CD4-positive, alpha-beta T cell treated with Interleukin-21 for 1 hour (primary cell): Measurements from ENCODE around the gene ZEB2.
A peak's percentile ranks its signal among the peaks of the same experiment; 100 is the strongest.

Experiments used
- DNase-seq: peaks from one replicate; pipeline ENCODE4 v3.0.0-alpha.2; 2020

ZEB2 gene

DNA sequence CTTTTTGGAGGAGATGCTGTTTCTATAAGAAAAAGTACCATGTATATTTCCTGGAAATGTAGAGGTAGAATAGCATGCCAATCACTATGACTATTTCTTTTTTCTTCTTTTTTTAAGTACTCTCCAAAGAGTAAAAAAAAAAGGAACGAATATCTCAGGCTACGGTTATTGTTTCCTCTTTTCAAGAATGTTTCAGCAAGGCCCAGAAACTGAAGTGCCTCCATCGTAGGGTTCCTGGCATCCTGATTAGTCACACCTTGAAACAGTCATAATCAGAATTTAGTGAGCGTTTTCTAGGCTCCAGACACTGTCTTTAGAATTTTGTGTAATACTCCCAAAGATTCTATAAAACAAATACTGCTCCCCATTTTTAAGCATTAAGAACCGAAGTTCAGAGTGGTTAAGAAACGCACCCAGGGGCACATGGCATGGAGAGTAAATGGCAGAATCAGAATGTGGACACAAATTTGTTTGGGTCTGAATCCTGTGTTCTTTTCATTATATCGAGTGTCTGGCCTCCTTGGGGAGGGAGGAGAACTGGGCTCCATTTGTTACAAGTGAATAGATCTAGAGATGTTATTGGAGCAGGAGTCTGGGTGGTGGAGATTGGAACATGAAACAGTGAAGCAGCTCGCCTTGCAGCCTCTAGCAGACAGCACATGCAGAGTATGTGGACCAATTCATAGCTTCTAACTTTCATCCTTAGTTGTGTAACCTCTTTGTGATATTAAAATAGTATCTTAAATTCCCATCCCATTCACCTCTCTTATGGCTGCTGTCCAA, 26.7 kb downstream of the ZEB2 start:
- DNase-seq = no peak

DNA sequence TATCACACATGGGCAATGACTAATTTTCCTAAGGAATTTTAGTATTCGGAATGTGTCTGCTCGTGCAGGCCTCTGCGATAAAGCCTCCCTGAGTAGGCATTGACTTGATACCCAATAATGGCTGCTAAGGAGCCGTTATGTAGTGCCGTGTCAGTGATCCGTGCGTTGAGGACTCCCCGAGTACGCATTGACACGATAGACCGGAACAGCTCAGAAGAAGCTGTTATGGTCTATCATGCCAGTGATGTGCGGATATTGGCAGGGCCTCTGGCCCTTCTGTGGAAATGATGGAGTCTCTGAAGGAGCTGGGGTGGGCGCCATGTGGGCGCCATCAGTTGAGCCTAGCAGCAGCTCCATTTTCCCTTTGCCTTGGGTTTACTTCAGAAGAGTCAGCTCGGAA, 29.1 kb downstream of the ZEB2 start:
- no peak for DNase-seq

DNA sequence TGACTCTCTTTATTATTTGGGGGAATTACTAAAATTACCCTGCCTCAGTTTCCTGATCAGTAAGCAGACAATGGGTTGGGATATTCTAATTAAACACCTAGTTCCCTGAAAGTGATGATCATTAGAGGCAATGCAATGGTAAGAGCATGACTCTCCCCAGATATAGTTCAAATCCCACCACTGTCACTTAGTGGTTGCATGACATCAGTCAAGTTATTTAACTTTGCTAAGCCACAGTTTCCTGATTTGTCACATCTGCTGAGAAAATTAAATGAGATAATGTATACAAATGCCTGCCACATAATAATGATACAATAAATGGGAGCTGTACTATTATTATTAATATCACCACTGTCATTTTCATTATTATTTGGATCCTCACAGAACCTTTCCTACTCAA, 29.9 kb downstream of the ZEB2 start:
- DNase-seq = peak; percentile 43

DNA sequence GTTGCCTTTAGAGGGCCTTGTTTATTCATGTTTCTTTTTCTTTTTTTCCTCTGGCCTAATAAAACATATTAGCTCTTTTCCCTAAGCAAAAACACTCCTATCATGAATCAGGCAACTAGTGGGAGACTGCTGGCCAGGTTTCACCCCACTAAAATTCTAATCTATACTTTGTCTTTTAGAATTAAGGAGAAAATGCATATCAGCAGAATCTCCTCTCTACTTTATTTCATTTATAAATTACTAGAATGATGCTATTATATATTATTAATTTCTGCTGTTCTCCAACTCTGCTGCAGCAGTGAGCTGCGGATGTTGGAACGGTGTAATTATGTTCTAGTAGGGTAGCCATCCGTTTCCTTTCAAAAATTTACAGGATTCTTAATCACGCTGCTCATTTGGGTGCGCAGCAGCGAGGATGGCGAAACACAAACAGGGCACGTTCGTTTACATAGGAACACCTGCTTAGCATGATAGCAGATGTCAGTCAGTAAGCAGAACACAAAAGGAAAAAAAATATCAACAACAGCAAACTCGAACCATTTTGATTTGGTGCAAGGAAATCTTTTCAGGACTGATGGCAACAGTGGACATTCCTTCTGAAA, 30.5 kb downstream of the ZEB2 start:
- DNase-seq = no peak

DNA sequence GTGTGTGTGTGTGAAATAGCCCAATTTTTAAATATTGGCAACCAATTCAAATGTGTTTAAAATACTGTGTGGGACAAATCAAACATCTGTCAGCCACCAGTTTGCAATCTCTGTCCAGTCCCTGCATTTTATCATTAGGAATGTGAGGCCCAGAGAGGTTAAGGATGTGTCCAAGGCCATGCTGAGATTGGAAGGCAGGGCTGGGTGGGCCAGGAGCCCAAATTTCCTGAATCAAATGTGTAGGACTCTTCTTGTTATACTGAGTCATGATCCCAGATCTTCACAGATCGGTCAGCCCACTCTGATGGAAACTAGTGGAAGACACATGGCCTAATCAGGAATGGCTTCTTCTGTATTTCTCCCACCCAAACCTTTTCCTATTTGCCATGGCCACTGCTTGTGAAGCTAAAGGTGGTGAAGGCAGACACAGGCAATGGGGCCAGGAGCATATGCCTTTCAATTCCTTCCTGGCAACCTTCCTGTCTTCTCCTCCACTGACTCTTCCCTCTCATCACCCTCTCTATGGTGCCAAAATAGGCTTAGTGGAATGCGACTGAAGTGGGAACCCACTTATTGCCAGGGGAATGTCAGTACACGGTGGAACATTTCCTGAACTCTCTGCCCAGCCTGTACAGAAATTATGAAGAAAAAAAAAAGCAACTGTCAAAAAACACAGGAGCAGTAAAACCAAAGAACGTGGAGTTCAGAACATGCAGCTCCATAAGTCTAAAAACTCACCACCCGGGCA, 35.5 kb downstream of the ZEB2 start:
- no peak for DNase-seq

DNA sequence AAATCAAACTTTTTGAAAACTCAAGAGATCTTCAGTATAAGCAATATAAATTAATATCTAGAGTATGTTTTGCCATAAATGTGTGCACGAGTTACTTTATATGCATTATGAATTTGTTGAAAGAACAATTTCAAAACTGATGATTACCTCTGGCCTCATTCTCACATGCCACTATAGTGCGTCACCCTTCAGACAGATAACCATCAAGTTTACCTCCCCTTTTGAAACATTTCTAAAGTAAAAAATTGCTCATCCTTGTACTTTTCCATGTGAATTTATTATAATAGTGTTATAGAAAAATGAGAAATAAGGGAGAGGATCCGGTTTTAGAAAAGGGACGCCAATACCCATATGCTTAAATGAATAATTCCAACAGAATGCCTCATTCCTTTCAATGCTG, 38.3 kb downstream of the ZEB2 start:
- no peak for DNase-seq

DNA sequence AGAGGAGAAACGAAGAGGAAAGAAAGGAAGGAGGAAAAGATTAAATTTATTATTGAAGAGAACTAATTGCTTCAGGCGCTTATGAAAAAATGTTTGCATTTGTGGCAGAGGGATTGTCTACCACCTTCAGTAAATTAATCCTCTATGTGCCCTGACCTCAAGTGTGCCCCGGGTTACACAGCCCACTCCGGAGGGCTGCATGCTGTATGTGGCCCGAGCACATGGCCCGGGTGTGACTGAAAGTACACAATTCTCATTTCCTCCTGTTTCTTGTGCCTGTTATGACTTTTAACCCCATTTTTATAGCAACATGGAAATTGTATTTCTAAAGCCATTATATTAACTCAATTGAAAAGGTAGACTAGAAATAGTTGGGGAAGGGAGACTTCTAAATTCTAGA, 38.8 kb downstream of the ZEB2 start:
- no peak for DNase-seq

DNA sequence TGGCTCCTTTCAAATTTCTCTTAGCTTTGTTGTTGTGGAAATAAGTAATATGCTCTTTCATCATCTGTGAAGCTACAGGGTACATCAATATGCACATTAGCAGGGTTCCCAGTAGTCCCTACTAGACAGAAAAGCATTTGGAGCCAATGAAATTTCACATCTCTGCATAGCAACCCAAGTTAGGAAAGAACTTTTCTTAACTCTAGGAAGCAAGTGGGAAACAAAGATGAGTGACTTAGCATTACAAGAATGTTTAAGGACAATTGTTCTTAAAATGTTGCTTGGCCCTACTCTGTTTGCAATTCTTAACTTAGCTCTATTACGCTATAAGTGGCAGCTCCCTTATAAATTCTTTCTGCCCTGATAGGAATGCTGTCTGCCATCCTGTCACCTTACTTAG, 39.6 kb downstream of the ZEB2 start:
- DNase-seq = no peak

DNA sequence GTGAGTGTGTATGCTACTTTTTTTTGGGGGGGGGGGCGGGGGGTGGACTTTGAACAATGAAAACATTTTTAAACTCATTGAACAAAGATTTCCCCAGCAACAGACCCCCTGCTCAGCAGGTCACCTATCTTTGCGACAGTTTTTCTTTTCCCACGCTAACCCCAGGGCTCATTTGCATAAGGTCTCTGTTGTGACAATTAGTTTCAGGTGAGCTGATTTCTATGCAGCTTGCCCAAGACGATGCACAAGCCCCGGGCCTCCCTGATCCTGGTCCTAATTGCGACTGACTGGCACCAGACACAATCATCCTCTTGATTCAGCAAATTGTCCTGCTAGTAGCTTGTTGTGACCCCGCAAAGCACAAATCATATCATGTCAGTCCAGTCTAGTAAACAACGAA, 40.3 kb downstream of the ZEB2 start:
- DNase-seq = no peak

DNA sequence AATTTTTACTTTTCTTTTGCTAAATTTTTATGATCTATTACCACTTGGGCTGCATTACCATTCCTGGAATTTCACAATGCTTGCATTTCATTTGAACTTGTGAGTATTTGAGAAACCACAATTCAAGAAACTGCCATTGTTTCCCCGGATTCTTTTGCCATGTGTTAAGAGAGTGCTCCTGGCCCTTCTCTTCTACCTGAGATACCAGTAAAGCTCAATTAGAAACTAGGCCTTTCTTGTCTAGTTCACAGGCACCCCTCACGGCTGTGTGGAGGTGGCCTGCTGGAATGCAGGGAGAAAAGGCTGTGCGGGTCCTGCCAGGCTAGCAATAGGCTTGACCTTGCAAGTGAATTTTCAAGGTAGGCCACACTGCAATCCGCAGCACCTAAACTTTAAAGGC, 40.8 kb downstream of the ZEB2 start:
- no peak for DNase-seq

DNA sequence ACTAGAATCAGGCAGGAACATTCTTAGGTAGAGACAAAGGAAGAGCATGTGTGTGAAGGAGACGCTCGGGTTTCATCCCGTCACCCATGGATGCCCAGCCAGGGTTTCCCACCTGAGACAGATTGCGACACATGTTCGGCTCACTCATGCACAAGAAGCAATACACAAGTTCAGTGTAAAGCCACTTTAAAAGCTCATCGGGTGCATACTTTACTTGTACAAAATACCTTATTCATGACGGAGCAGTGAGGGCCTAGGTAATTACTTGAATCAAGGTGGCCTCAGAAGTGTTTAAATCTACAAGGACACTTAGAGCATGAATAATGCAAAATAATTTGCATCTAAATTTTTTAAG, 42.0 kb downstream of the ZEB2 start:
- no peak for DNase-seq

DNA sequence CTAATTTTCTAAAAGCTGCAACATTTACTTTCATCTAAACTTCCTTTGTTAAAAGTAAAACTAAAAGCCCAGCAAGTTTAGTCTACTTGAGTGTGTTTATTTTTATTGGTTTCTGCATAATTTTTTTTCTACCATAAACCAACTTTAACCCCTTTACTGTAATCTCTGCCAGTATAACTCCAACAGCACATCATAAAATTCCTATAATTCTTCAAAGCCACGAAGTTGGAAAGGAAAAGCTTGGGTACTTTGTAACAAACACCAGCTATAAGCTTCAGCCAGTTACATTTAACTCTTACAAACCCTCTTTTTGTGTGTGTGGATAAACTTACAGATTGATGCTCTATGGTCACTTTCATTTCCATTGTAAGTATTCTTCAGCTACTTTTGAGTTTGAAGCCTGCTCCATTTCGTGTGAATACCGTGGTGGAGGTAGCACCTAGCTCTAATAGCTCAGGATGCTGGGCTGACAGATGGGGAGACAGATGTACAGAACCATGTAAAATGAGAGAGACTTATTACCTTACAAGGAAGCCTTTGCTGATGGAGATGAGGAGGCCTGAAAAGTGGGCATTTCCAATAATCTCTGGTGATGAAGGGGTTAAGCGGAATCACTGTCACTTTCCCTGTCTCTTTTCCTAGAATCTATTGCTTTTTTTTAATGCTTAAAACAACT, 42.5 kb downstream of the ZEB2 start:
- DNase-seq = no peak

DNA sequence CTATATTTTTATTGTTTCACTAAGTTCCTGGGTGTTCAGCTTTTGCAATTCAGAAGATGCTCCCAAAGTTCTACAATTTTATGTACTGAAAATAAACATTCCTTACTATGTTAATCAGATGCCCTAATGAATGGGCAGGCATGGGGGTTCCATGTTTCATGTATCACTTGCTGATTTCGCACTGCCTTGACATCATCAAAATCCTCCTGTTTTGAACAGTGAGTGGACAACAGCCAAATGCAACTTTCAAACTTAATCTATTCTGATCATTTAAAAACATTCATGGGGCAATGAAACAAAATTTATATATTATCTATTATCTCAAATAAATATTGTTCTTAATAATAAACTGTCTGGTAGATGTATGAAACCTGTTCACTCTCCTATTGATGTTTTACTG, 43.2 kb downstream of the ZEB2 start:
- no peak for DNase-seq

DNA sequence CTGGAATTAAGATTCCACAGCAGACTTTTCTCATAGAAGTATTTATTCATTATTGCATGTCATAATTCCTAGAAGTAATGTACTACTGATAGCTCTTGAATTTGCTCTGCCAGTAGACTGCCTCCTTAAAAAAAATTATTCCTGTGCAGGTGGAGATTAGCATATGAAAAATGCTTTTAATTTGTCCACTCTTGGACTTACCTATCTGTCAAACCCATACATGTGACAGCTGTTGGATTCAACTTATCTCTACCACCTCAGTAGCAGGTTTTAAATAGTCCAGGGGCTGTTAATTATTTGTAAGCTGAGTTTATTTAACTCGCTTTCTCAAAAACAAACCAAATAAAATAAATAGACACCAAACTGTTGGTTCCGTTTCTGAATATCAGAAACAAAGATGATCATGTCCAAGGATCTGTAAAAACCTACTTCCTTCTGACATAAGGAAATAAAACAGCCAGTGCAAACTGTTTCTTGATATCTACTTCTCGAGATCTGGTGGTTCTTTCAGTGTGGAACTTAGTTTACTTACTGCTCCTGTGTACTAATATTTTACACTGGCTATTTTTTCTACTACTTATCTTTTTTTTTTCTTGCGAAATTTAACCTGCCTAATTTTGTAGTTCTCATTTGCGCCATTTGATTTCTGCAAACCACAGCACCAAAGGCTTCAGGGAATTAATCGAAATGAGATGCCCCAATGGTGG, 44.2 kb downstream of the ZEB2 start:
- DNase-seq = no peak

DNA sequence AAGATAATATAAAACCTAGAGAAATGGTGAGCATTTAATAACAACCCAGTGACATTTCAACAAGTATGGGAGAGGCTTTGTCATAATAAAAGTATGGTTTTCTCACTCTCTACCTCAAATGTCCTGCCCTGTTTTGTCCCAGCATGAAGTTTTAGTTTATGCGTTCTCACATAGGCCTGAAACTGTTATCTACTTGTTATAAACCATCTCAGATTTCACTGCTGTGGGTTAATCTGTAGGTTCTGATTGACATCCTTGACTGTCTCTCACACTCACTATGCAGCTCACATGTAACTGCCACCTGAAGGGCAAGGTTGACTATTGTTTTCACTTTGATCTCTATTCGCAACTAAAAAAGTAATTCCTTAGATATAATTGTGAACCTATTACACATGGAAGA, 44.9 kb downstream of the ZEB2 start:
- peak; percentile 38 for DNase-seq

DNA sequence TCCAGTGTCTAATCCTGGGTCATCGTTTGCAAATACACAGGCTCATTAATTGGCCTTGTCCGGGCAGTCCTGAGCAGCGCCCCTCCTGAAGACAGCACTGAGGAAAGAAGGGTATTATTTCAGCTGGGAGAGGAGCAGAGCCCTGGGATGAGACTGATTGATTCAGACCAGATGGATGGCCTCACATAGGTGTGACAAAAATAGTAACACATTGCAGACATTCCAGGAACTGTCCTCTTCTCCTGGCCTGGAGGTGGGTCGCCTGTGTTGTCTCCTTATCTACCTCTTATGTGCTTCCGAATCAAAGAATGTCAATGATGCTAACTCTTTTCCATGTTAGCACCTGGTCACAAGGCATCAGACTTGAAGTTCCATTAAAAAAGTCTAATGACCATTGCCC, 45.9 kb downstream of the ZEB2 start:
- no peak for DNase-seq

DNA sequence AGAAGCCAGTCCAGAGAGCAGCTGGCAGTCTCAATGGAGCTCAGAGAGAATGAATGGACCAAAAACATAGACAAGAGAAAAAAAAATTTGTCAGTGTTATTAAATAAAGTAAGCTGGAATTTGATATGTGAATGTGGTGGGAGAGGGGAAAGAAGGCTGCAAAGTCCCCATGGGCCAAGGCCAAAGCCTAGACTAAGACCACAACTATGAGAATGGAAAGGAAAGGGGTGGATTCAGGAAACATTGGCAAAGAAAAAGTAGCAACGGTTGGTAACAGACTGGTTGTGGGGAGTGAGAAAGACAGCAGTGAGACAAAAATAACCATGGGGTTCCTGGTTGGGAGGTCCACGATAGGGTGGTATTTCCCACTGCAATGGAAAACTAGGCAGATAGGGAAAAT, 47.0 kb downstream of the ZEB2 start:
- DNase-seq = no peak

DNA sequence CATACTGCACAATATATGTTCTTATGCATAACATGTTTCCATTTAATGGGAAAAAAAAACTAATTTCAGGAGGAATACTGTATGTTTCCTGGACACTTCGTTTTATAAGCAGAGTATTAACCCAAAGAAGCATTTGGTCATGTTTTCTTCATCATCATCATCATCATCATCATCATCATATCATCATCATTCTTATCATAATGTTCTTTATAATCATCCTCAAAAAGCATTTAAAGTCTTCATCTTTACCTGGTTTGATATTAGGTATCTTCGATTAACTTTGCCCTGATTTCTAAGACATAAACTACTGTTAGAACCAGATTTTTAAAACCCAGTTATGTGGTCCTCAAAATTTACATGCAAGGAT, 47.9 kb downstream of the ZEB2 start:
- DNase-seq = no peak

DNA sequence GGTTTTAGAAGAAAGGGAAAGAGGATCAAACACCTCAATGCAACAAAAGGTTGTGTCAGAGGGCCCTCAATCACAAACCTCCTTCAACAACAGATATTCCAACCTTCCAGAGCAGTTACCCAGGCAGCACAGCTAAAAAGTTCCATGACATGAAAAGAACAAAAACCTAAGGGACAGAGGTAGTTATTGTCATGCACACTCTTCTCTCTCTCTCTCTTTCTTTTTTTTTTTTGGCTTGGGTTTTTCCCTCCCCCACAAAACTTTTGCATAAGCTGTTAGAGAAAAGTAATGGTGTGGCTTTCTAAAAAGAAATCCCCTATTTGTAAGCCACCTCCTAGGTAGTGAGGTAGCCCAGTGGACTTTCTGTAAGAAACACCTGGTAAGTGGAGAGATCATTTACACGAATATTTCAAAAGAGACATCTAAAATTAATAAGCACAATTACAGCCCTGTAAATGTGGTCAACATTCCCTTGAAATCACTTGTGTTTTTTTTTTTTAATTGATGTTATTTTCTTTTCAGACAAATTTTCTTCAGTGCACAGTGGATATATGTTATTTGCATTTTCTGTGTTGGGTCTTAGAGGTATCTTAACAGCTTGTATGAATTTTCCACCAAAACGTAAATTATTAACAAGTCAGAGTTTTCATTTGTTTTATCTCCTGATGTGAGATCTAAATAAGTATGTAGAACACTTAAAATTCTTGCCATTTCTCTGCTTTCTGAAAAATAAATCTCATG, 48.4 kb downstream of the ZEB2 start:
- peak; percentile 40 for DNase-seq

DNA sequence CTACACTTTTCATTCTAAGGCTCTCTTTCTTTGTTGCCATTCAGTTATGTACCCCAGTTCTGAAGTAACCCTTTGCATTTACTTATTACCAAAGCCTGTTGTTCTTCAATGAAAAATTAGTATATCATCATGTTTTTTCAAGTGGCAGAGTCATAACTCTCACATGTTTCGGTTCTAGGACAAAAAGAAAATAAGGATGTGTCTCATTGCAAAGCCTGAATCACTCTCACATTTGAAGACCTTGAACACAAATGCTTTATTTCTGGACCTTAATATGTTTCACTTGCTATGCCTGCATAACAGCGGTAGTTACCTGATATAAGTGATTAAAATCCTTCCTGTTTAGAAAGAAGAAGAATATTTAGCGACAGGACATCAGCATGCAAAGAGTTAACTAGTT, 49.1 kb downstream of the ZEB2 start:
- DNase-seq = no peak

DNA sequence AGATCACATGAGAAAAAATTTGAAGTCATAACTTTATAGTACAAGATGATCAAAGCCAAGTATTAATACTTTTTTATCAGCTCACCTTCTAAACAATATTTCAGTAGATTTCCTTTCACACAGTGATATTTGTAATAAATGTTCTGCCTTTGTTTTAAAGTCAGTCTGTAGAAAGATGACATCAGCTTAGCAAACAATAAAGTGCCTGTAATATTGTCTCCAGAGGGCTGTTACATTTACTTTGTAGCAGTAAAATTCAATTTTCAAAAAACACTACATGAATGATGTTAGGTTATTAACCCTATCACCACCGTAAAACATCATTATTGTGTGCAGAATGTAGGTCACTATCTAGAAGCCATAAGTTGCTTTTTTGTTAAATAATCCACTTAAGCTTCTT, 49.6 kb downstream of the ZEB2 start:
- DNase-seq = no peak

DNA sequence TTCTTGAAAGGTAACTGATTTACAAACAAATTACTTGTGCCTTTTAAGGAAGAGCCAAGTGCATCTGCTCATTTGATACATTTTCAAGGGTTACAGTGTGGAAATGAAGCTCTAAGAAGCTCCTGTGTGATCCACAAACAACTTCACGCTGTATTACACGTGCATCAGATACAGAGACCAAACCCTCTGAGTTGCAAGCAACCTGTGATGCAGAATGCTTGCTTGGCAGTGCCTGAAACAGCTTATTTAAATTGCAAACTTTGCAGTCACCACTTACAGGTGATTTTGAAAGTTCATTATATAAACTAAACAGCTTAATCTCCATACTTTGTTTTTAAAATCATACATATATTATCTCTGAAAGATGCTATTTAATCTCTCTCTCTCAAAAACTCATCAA, 50.1 kb downstream of the ZEB2 start:
- DNase-seq = no peak
